GM13976 (cell line): ENCODE measurements around the gene SOD3.

Experiments
- DNase-seq: peaks from one replicate; pipeline ENCODE4 v3.0.0; 2012; ENCODE audit warnings: low spot score
- in situ Hi-C: fragments of 300-500 bp; cut with MboI; formaldehyde crosslinking; loops from one replicate; pipeline ENCODE4 v1.12.0; 2022; ENCODE audit warnings: low sequenced_read_pairs, mixed read lengths, inconsistent platforms; ENCODE audit not compliant: unreplicated experiment
- TF ChIP-seq, protein P1 (sequence below): IDR thresholded peaks from 2 replicates; pipeline ENCODE4 v1.5.1; 2012; ENCODE audit warnings: borderline replicate concordance, mild to moderate bottlenecking; ENCODE audit not compliant: insufficient read depth; ENCODE audit errors: extremely low read depth, missing control alignments, control extremely low read depth

Gene SOD3

DNA sequence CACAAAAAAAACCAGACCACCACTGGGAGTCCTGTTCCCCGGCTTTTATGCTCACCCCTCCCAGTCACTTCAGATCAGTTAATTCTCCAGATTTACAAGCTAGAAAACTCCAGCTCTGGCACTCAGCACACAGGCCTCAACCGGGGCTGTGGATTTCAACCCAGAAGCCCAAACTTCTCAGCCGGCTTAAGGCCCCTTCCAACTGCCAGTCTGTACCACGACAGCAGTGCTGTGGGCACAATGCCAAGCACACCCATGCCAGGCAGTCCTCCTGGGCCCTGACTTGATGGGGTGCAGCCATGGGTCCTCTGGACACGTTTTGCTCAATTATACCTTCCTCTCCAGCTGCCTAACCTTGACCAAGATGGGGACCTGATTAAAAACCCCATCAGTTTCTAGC is 12.2 kb downstream of the SOD3 start:
- TF ChIP-seq, protein P1, sequence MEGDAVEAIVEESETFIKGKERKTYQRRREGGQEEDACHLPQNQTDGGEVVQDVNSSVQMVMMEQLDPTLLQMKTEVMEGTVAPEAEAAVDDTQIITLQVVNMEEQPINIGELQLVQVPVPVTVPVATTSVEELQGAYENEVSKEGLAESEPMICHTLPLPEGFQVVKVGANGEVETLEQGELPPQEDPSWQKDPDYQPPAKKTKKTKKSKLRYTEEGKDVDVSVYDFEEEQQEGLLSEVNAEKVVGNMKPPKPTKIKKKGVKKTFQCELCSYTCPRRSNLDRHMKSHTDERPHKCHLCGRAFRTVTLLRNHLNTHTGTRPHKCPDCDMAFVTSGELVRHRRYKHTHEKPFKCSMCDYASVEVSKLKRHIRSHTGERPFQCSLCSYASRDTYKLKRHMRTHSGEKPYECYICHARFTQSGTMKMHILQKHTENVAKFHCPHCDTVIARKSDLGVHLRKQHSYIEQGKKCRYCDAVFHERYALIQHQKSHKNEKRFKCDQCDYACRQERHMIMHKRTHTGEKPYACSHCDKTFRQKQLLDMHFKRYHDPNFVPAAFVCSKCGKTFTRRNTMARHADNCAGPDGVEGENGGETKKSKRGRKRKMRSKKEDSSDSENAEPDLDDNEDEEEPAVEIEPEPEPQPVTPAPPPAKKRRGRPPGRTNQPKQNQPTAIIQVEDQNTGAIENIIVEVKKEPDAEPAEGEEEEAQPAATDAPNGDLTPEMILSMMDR = no peak
- in situ Hi-C loops = no loop called here
- DNase-seq = no peak

DNA sequence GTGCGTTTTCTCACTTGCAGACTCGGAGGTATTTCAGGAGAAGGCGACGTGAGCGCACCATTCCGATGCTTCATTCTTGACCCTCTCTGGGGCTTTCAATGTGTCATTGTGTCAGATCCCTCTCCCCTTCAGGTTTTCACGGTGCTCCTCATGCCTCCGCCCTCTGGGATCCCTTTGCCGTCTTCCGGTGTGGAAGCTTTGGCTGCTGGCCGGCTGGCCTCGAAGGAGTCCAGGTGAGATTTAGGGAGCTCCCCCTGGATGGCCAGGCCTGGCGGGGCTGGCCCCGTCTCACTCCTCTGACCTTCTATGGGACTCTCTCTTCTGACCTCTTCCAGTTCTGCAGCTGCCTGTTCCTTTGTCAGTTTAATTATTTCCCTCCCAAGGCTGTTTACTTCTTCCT is 12.9 kb downstream of the SOD3 start:
- in situ Hi-C loops = no loop called here
- TF ChIP-seq, protein P1 = no peak
- DNase-seq = no peak

DNA sequence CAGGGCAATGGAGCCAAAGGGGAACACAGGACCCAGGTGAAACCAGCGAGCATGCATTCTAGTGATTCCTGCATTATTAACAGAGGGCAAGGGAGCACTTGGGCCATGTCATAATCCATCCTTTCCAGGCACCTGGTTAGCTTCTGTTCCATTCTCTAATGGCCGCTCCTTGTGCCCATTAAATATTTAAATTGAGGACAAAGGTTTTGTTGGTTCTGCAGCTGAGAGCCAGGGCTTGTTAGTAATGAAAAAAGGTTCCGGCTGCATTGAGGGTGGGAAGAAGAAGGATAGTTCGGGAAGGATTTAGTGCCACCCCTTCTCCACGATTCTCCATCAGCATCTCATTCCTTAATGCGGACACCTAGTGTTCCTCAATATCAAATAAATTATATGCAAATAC is 13.6 kb downstream of the SOD3 start:
- DNase-seq = no peak
- in situ Hi-C loops = no loop called here
- TF ChIP-seq, protein P1 = no peak

DNA sequence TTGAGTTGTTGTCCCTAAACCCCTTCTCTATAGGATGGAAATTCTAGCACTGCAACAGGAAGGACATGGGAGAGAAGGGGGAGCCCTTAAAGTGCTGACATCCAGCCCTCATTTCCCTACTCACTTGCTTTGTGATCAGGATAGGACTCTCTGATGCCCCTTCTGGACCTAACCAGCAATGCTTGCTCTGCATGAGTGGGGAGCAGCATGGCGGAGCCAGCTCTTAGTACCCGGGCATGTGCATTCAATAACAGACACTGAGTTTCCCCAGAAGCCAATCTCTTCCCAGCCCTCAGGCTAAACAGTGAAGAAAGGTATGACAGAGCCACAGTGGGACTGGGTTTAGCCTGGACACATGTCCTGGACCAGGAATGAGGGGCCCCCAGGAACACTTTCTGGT is 14.0 kb downstream of the SOD3 start:
- no peak for DNase-seq
- TF ChIP-seq, protein P1 = no peak
- in situ Hi-C loops = no loop called here

DNA sequence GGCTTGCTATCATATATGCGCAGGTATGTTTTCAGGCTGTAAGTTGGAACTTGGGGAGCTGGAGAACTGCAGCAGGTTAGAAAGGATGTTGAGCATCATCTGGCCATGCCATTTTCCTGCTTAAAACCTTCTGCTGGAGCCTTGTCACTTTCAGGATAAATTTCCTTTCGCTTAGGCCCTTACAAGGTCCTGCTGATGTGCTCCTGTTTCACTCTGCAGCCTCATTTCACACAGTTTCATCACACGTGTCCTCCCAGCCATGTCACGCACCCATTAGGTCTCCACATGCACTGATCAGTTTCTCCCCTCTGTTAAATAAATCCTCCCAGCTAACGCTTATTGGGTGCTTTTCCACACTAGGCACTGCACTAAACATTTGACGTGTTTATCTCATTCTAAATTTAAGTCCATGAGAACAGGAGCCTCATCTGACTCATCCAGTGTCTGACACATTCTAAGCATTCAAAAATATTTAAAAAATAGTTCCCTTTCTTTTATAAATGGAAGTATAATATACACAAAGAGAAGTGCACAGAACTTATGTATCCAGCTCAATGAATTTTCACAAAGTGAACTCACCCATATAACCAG is 14.5 kb downstream of the SOD3 start:
- DNase-seq = no peak
- TF ChIP-seq, protein P1 = no peak
- in situ Hi-C loops = no loop called here

DNA sequence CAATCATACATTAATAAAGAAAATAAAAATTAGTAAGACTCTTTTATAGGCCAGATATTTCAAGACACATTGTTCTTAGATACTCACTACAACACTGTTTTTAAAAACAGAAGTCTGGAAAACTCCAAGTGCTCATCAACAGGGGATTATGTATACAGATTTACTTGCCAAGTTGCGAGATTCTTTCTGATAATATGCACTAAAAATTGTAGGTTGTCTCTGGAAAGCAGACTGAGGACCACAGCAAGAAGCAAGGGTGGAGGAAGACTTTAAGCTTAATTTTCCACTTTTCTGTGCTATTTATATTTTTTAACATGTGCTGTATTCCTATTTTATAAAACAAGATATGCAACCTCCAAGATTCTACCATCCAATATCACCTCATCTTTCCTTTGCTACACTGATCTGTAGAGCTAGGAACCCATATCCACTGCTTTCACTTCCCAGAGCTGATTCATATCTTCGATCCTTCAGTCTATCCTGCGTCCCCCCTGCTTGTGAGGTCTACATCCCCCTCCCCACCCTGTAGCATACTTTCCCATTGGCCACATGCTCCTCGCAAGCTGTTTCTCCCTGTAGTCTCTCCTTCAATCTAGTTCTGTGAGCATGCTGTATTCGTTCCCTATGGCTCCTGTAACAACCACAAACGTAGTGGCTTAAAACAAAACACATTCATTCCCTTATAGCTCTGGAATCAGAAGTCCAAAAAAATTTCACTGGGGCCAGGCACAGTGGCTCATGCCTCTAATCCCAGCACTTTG is 15.7 kb downstream of the SOD3 start:
- in situ Hi-C loops = no loop called here
- TF ChIP-seq, protein P1 = no peak
- DNase-seq = no peak
